ENCODE results near the gene TMEM52B. TPM values are rescaled to one million over a fixed set of nuclear protein-coding genes. Genes with fewer than 3 reads are reported as not detected.

Gene TMEM52B
- total and polyA plus RNA-seq, 9 of the 15 experiments (the other 6 are each of a cell fraction or from before 2014, with no cell fraction given) = not detected

DNA sequence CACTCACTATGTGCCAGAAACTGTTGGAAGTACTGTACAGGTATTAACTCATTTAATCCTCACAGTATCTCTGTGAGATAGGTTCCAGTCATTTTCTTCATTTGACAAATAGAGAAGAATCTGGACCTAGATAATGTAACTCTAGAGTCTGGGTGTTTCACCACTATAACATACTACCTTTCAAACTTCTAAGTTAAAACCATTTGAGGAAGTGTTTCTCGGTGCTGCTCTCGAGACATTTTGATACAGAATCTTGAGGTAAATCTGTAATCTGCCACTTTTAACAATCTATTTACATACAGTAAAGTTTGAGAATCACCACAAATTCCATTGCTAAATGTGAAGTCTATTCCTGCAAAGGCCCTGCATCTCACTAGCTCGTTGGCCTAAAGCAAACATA lies 15.7 kb upstream of the TMEM52B start:
- intact Hi-C loops (cut with micrococcal nuclease) = no loop called here
- H3K9me1 ChIP-seq (ENCODE audit: control insufficient read depth, insufficient read depth, low read length) = no peaks in the 10 kb centered on the region
- H4K20me1 ChIP-seq (replicated peaks; ENCODE audit: control insufficient read depth, insufficient read depth, low read length) = no peaks in the 10 kb centered on the region
- H3K4me2 ChIP-seq (ENCODE audit: insufficient read depth, low read length) = no peak overlapping the region
- in situ Hi-C loops (cut with MboI) = no loop called here
- WGBS (ENCODE audit: insufficient coverage, low coverage, missing lambda C conversion rate) = 0% methylated on average over 3 of the region's 3 CpGs
- H2AFZ ChIP-seq (ENCODE audit: low read depth, low read length) = no peak overlapping the region
- TF ChIP-seq ZSCAN32 (CRISPR knock-in tag; IDR thresholded peaks at IDR 0.05) (no peak), SIN3A (IDR thresholded peaks at IDR 0.05; ENCODE audit: borderline replicate concordance in 2 of 2, control insufficient read depth in 1 of 2, low read depth in 2 of 2, low read length in 2 of 2) (no peak), NCOA4 (IDR thresholded peaks at IDR 0.05; ENCODE audit: partially characterized antibody) (no peak), ZNF668 (CRISPR knock-in tag; IDR thresholded peaks at IDR 0.05) (no peak), C11orf30 (IDR thresholded peaks at IDR 0.05; ENCODE audit: low read depth) (no peak), TAL1 (IDR thresholded peaks at IDR 0.05) (no peak)
- TF ChIP-seq, protein P1, sequence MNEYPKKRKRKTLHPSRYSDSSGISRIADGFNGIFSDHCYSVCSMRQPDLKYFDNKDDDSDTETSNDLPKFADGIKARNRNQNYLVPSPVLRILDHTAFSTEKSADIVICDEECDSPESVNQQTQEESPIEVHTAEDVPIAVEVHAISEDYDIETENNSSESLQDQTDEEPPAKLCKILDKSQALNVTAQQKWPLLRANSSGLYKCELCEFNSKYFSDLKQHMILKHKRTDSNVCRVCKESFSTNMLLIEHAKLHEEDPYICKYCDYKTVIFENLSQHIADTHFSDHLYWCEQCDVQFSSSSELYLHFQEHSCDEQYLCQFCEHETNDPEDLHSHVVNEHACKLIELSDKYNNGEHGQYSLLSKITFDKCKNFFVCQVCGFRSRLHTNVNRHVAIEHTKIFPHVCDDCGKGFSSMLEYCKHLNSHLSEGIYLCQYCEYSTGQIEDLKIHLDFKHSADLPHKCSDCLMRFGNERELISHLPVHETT (CRISPR knock-in tag; conservative IDR thresholded peaks at IDR 0.05 in 1 of 2, IDR thresholded peaks at IDR 0.05 in 1 of 2) = no peak
- FAIRE-seq (no peak), DNase-seq (ENCODE audit: extremely low read depth in 1 of 4, low spot score in 3 of 4) (no peak), ATAC-seq (no peak)
- H3K27ac ChIP-seq (ENCODE audit: extremely low read depth, low read depth, low read length) = no peak overlapping the region
- H3K9ac ChIP-seq (ENCODE audit: insufficient read depth in 1 of 2, low read depth in 2 of 2, low read length in 2 of 2) = no peak overlapping the region
- no peaks in the 10 kb centered on the region for H3K79me2 ChIP-seq (ENCODE audit: control insufficient read depth, insufficient read depth, low read length)
- CTCF ChIA-PET (ENCODE audit: low intra/inter-chr PET ratio) = no interaction called here
- no peak overlapping the region for H3K4me3 ChIP-seq
- BruUV-seq (replicated peaks) = no TSS peak
- no peaks in the 10 kb centered on the region for H3K4me1 ChIP-seq (replicated peaks in 1 of 2; ENCODE audit: control insufficient read depth in 2 of 2, insufficient read depth in 2 of 2, low read length in 2 of 2)
- H3K27me3 ChIP-seq (ENCODE audit: control insufficient read depth in 2 of 2, insufficient read depth in 2 of 2, low read length in 2 of 2) = no peaks in the 10 kb centered on the region; a peak in 1 of 5 replicates
- H3K36me3 ChIP-seq (ENCODE audit: control insufficient read depth, insufficient read depth, low read length) = no peaks in the 10 kb centered on the region
- no peaks in the 10 kb centered on the region for H3K9me3 ChIP-seq (replicated peaks; ENCODE audit: control insufficient read depth, insufficient read depth, low read depth, low read length)
- POLR2A ChIA-PET = no interaction called here

All from K562 (cell line).